GM21825 (cell line): ENCODE results near the gene AP3M1.
A peak's percentile ranks its signal among the peaks of the same experiment; 100 is the strongest.

Source experiments
- ATAC-seq: cut with Tn5 transposase; IDR thresholded peaks from one replicate; pipeline ENCODE4 v1.9.1; 2021; ENCODE audit warnings: mild to moderate bottlenecking, moderate library complexity; ENCODE audit not compliant: unreplicated experiment

The AP3M1 gene

GRCh38 chr10:74081941-74082718 is 68.5 kb downstream of the AP3M1 start:
- no peak for ATAC-seq

- no peak for ATAC-seq
These were observed 69.3 kb downstream of the AP3M1 start for GRCh38 chr10:74081192-74081803.

- ATAC-seq = no peak
These were observed 70.6 kb downstream of the AP3M1 start for GRCh38 chr10:74079936-74080590.

- no peak for ATAC-seq
These were observed 71.3 kb downstream of the AP3M1 start for GRCh38 chr10:74079028-74079935.

GRCh38 chr10:74078037-74078436 is 72.6 kb downstream of the AP3M1 start:
- ATAC-seq = peak; percentile 48

DNA sequence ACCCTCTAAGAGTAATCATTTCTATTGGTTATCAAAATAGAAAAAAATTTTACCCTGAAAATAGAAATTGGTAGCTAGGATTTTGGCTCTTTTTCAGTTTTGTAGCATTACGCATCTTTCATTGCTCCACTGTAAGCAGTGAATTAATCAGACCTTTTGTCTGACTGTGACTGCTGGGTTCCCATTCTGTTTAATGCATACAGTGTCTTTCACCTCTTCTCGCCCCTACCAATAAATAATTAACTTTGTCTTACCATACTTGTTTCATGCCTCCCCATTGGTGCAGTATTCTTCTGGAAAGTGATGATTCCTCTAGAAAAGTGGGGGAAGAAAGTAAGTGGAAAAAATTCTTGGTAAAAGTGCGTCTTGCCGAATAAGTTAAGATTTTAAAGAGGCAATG is 73.2 kb downstream of the AP3M1 start:
- ATAC-seq = no peak

GRCh38 chr10:74076961-74077360 is 73.7 kb downstream of the AP3M1 start:
- no peak for ATAC-seq

DNA sequence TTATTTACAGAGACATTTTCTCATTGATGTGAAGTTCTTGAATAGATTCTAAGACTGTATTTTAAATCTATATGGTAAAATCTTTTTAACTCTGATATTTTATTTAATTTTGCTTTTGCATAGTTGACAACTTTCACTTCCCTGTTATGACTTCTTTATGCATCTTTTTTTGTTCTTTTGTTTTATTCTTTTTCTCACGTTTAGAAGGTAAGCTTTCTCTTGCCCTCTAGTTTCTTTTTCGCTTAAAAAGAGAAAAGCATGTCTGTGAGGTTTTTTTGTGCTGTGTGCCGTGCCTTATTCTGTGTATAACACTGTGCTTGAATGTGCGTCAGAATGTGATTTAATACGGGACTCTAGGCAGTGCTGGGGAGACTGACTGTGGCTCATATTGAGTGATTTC is 74.7 kb downstream of the AP3M1 start:
- no peak for ATAC-seq

DNA sequence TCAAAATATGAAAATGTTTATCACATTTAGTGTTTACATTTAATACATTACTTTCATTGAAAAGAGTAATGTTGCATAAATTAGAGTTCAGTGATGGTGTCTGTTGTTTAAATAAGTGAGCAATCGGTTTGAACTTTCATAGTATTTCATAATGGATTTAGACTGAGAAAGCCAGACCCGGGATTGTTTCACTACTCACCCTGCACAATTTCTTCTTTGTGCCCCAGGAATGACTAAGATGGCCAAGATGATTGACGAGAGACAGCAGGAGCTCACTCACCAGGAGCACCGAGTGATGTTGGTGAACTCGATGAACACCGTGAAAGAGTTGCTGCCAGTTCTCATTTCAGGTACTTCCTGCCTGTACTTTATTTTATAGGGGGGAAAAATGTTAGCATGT is 78.1 kb downstream of the AP3M1 start:
- no peak for ATAC-seq

GRCh38 chr10:74071157-74071556 is 79.5 kb downstream of the AP3M1 start:
- ATAC-seq = no peak
